Lung (tissue), 12 donors: Measurements from ENCODE around the gene LCORL. TPM values are rescaled to one million over a fixed set of nuclear protein-coding genes. Genes with fewer than 3 reads are reported as not detected.
"Not testable (repeated sequence)": the region's sequence is repeated elsewhere in the genome, so short reads cannot be mapped to it uniquely, and the experiment has no call there.

Experiments used
- ATAC-seq: fragments of 200-7000 bp; cut with Tn5 transposase; one replicate; pipeline ENCODE4 v1.9.1; 2020; ENCODE audit warnings: moderate number of reproducible peaks; ENCODE audit not compliant: insufficient read depth, low FRiP score
- DNase-seq, 3 donors: peaks; one replicate each; pipeline ENCODE4 v3.0.0-alpha.2; 2013 to 2017
- H3K27ac ChIP-seq, 2 donors: one replicate each; pipeline ENCODE4 v1.5.1; 2013; ENCODE audit warnings: mild to moderate bottlenecking in 2 of 2, moderate library complexity in 2 of 2, control low read depth in 1 of 2, inconsistent platforms in 1 of 2, low read depth in 1 of 2, low read length in 1 of 2
- H3K27me3 ChIP-seq, 3 donors: one replicate each; pipeline ENCODE4 v1.5.1; 2013; ENCODE audit warnings: low read length in 2 of 3; ENCODE audit not compliant: control insufficient read depth in 3 of 3, insufficient read depth in 3 of 3
- H3K36me3 ChIP-seq, 4 donors: one replicate each; pipeline ENCODE4 v1.5.1; 2013; ENCODE audit warnings: low read length in 4 of 4, mild to moderate bottlenecking in 1 of 4, moderate library complexity in 1 of 4; ENCODE audit not compliant: control insufficient read depth in 4 of 4, insufficient read depth in 4 of 4
- H3K4me1 ChIP-seq, 5 donors: one replicate each; pipeline ENCODE4 v1.5.1; 2013; ENCODE audit warnings: low read length in 5 of 5, mild to moderate bottlenecking in 2 of 5, moderate library complexity in 1 of 5; ENCODE audit not compliant: control insufficient read depth in 5 of 5, insufficient read depth in 5 of 5
- H3K4me3 ChIP-seq: one replicate; pipeline ENCODE4 v1.5.1; 2013; ENCODE audit warnings: mild to moderate bottlenecking, control low read depth, moderate library complexity
- H3K9ac ChIP-seq, 2 donors: one replicate each; pipeline ENCODE4 v1.5.1; 2013; ENCODE audit warnings: low read length in 2 of 2, control low read depth in 1 of 2; ENCODE audit not compliant: insufficient read depth in 1 of 2
- H3K9me3 ChIP-seq, 4 donors: one replicate each; pipeline ENCODE4 v1.5.1; 2013; ENCODE audit warnings: low read length in 3 of 4, mild to moderate bottlenecking in 1 of 4, moderate library complexity in 1 of 4; ENCODE audit not compliant: control insufficient read depth in 4 of 4, insufficient read depth in 3 of 4
- WGBS, 2 donors: extraction: QIAGEN DNeasy Blood & Tissue Kit; methylation state at CpG; one replicate each; pipeline ENCODE4 v1.1.7; 2013; 5-methylcytosine and 5-hydroxymethylcytosine counted together
- polyA plus RNA-seq, 2 donors: library from polyadenylated mRNA; stranded (reverse); fragments of 200-250 nt; gene quantifications; one replicate each; pipeline ENCODE4 v1.2.1, GENCODE V29; 2013
- total RNA-seq, 2 donors: library from RNA; depleted of rRNA in 1 of 2; stranded (reverse); fragments of >200 nt in 1 of 2; gene quantifications; one replicate each; pipeline ENCODE4 v1.2.1, GENCODE V29; 2014 to 2021
- TF ChIP-seq, protein P1 (sequence below): IDR thresholded peaks from 2 replicates; pipeline ENCODE4 v1.5.1; 2012; ENCODE audit warnings: mild to moderate bottlenecking; ENCODE audit errors: control extremely low read depth, extremely low read depth
- donor health status: control.
- donor health status: control.
- donor health status: Bipolar disorder and iron deficiency.
- donor health status: healthy.
- donor health status: DM: yes; HTN: yes; CAD: no.

The LCORL gene
- total and polyA plus RNA-seq, 4 donors: 2.8 to 29.0 (median 7.0) TPM

DNA sequence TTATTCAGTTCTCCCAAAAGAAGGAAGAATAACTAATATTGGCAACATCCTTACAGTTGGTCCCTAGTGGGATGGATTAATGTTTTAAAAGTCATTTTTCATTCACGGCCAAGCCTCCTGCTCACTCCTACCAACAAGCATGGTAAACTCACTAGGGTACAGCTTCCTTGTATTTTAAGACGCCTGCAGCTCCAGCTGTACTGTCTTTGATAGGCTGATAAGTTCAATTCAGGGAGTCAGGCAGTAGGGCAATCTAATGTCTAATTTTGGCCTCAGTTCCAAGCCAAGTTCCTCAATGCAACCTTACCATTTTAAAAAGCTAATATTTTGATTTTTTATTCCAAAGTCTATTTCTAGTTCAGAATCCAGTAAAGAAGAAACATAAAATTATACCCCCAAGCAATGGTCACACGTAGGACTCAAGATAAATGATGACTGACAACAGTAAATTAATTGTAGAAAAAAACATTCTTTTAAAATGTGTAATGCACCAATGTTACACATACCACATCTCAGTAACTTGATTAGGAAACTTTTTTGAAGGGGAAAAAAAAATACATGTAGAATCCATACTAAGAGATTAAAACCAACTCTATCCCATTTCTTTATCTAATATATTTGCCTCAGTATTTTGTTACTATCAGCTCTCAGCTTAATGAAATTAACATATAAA lies 9.3 kb downstream of the LCORL start:
- H3K9ac ChIP-seq: no peak overlapping the region
- ATAC-seq (no peak), DNase-seq (peak in 1 of 3 donors; percentile 12)
- no peak overlapping the region for H3K27ac ChIP-seq
- H3K4me1 ChIP-seq: peaks cover 0 to 15% (median 3%) of the 10 kb centered on the region in 5 donors
- no peak overlapping the region for H3K4me3 ChIP-seq
- TF ChIP-seq, protein P1, sequence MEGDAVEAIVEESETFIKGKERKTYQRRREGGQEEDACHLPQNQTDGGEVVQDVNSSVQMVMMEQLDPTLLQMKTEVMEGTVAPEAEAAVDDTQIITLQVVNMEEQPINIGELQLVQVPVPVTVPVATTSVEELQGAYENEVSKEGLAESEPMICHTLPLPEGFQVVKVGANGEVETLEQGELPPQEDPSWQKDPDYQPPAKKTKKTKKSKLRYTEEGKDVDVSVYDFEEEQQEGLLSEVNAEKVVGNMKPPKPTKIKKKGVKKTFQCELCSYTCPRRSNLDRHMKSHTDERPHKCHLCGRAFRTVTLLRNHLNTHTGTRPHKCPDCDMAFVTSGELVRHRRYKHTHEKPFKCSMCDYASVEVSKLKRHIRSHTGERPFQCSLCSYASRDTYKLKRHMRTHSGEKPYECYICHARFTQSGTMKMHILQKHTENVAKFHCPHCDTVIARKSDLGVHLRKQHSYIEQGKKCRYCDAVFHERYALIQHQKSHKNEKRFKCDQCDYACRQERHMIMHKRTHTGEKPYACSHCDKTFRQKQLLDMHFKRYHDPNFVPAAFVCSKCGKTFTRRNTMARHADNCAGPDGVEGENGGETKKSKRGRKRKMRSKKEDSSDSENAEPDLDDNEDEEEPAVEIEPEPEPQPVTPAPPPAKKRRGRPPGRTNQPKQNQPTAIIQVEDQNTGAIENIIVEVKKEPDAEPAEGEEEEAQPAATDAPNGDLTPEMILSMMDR: no peak
- H3K27me3 ChIP-seq: no peaks in the 10 kb centered on the region
- no peaks in the 10 kb centered on the region for H3K9me3 ChIP-seq
- 77 to 85% methylated on average over 3 of the region's 3 CpGs for WGBS, 2 donors
- H3K36me3 ChIP-seq: no peaks in the 10 kb centered on the region

DNA sequence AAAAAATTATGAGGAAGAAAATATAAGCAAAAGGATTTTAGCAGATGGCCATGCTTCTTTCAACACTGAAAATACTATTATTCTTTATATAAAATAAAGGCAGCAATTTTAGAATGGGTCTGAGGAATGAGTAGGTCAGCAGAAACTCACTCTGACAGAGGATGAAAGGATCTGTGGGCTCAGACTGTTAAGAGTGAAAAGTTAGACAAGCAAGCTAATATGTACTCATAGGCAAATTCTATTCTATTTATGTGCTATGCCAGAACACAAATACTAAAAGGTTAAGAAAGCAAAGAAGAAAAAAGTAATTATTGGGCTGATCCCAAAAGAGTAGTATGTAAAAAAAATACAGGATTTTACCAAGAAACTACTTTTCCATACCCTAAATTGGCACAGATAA lies 13.9 kb downstream of the LCORL start:
- ATAC-seq: no peak

DNA sequence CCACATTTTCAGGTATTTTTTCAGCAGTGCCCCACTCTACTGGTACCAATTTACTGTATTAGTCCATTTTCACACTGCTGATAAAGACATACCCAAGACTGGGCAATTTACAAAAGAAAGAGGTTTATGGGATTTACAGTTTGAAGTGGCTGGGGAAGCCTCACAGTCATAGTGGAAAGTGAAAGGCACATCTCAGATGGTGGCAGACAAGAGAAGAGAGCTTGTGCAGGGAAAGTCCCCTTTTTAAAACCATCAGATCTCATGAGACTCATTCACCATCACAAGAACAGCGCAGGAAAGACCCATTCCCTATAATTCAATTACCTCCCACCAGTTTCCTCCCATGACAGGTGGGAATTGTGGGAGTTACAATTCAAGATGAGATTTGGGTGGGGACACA lies 15.1 kb downstream of the LCORL start:
- not testable (repeated sequence) for H3K27me3 ChIP-seq, H3K9ac ChIP-seq, H3K4me1 ChIP-seq, H3K4me3 ChIP-seq, ATAC-seq, H3K27ac ChIP-seq, DNase-seq, H3K36me3 ChIP-seq, H3K9me3 ChIP-seq
- 93 to 97% methylated on average over 1 of the region's 1 CpG for WGBS, 2 donors

More for the DNA sequence above, 13.9 kb downstream of the LCORL start:
- DNase-seq: no peak
- H3K27ac ChIP-seq: no peak overlapping the region
- H3K4me1 ChIP-seq: peaks cover 0 to 12% (median 3%) of the 10 kb centered on the region in 5 donors
- no peaks in the 10 kb centered on the region for H3K27me3 ChIP-seq
- H3K9ac ChIP-seq: no peak overlapping the region
- TF ChIP-seq, protein P1: no peak
- no peaks in the 10 kb centered on the region for H3K36me3 ChIP-seq
- no peaks in the 10 kb centered on the region for H3K9me3 ChIP-seq
- no peak overlapping the region for H3K4me3 ChIP-seq

DNA sequence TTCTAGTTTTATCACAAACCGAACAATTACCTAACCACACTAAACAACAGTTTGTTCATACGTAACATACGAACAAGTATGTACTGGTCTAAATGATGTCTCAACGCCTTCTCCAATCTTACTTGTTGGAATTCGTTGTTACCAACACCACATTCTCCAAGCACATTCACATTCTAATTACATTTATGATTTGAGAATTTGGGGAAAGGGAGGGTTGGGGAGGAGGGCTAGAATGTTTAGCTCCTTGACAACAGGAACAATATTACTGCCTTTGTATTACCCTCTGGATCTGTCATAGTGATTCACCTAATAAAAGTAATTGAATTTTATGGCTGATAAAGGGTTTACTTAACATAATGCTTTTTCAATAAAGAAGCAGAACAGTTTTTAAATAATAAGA lies 24.4 kb downstream of the LCORL start:
- no peak for DNase-seq
- WGBS, 2 donors: 87 to 88% methylated on average over 5 of the region's 5 CpGs
- Histone ChIP-seq H3K9me3 (no peaks in the 10 kb centered on the region), H3K4me3 (no peak overlapping the region), H3K36me3 (no peaks in the 10 kb centered on the region), H3K4me1 (peaks cover 0 to 2% (median 0%) of the 10 kb centered on the region in 5 donors), H3K27me3 (no peaks in the 10 kb centered on the region), H3K27ac (no peak overlapping the region), H3K9ac (no peak overlapping the region)
- ATAC-seq: no peak
- TF ChIP-seq, protein P1: no peak
